Measurements from ENCODE around the gene PGRMC1.
"Not testable (repeated sequence)": the region's sequence is repeated elsewhere in the genome, so short reads cannot be mapped to it uniquely, and the experiment has no call there.

The PGRMC1 gene

GRCh38 chrX:119249891-119250290 is 13.8 kb downstream of the PGRMC1 start:
- H3K4me3 ChIP-seq (ENCODE audit: low read depth, low read length), result no peak overlapping the region
- no peak for TF ChIP-seq POLR2A (IDR thresholded peaks at IDR 0.05; ENCODE audit: extremely low read depth, insufficient read length)
- no peak for TF ChIP-seq MYC (IDR thresholded peaks at IDR 0.05; ENCODE audit: low read depth, low read length)
- TF ChIP-seq, protein P1, sequence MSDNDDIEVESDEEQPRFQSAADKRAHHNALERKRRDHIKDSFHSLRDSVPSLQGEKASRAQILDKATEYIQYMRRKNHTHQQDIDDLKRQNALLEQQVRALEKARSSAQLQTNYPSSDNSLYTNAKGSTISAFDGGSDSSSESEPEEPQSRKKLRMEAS (IDR thresholded peaks at IDR 0.05; ENCODE audit: low read depth, low read length), result no peak
- TF ChIP-seq, protein P2, sequence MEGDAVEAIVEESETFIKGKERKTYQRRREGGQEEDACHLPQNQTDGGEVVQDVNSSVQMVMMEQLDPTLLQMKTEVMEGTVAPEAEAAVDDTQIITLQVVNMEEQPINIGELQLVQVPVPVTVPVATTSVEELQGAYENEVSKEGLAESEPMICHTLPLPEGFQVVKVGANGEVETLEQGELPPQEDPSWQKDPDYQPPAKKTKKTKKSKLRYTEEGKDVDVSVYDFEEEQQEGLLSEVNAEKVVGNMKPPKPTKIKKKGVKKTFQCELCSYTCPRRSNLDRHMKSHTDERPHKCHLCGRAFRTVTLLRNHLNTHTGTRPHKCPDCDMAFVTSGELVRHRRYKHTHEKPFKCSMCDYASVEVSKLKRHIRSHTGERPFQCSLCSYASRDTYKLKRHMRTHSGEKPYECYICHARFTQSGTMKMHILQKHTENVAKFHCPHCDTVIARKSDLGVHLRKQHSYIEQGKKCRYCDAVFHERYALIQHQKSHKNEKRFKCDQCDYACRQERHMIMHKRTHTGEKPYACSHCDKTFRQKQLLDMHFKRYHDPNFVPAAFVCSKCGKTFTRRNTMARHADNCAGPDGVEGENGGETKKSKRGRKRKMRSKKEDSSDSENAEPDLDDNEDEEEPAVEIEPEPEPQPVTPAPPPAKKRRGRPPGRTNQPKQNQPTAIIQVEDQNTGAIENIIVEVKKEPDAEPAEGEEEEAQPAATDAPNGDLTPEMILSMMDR (IDR thresholded peaks at IDR 0.05; ENCODE audit: low read depth, low read length), result no peak
- no peak for DNase-seq (ENCODE audit: low read depth)

DNA sequence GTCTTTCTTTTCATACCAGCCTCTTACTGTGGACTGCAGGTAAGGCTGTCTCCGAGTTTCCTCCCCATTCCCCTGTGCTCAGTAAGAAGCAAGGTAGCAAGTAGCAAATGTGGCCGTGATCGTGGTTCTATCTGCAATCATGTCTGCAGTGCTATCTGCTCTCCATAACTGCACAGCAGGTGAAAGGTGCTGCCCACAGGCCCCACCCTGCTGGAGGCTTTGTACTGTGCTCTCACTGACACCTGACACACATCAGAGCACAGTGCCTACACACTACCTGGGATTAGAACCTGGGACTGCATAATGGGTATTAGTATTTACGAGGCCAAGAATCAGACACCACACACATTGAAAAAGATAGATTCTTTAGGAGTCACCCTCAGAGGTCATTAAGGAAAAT is 15.3 kb downstream of the PGRMC1 start:
- no peak for TF ChIP-seq MYC (IDR thresholded peaks at IDR 0.05; ENCODE audit: low read depth, low read length)
- TF ChIP-seq POLR2A (IDR thresholded peaks at IDR 0.05; ENCODE audit: extremely low read depth, insufficient read length), result no peak
- TF ChIP-seq, protein P2 (IDR thresholded peaks at IDR 0.05; ENCODE audit: low read depth, low read length), result no peak
- TF ChIP-seq, protein P1 (IDR thresholded peaks at IDR 0.05; ENCODE audit: low read depth, low read length), result no peak
- no peak overlapping the region for H3K4me3 ChIP-seq (ENCODE audit: low read depth, low read length)
- no peak for DNase-seq (ENCODE audit: low read depth)

DNA sequence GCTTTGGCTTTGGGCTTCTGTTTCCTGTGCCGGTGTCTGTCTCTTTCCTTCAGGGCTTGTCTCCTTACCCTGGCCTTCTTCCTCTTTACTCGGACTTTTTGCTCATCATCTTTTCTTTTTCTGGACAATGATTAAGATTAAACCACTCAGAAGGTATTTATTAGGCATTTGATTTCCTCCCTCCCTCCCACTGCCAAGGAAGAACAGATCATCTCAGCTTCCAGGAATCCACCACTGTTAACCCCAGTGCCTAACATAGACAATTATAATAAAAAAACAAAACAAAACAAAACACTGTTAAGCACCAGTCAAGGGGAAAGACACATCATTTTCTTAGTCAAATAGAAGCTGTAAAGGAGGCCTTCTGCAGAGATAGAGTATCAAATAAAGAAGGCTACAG is 16.6 kb downstream of the PGRMC1 start:
- H3K4me3 ChIP-seq (ENCODE audit: low read depth, low read length), result no peak overlapping the region
- DNase-seq (ENCODE audit: low read depth), result no peak
- TF ChIP-seq, protein P2 (IDR thresholded peaks at IDR 0.05; ENCODE audit: low read depth, low read length), result no peak
- TF ChIP-seq MYC (IDR thresholded peaks at IDR 0.05; ENCODE audit: low read depth, low read length) (no peak), POLR2A (IDR thresholded peaks at IDR 0.05; ENCODE audit: extremely low read depth, insufficient read length) (no peak)
- TF ChIP-seq, protein P1 (IDR thresholded peaks at IDR 0.05; ENCODE audit: low read depth, low read length), result no peak

- no peak overlapping the region for H3K4me3 ChIP-seq (ENCODE audit: low read depth, low read length)
- peak; percentile 27 for DNase-seq (ENCODE audit: low read depth)
- TF ChIP-seq, protein P2 (IDR thresholded peaks at IDR 0.05; ENCODE audit: low read depth, low read length), result peak; percentile 74
- no peak for TF ChIP-seq POLR2A (IDR thresholded peaks at IDR 0.05; ENCODE audit: extremely low read depth, insufficient read length)
Measured at GRCh38 chrX:119266364-119266995, 30.4 kb downstream of the PGRMC1 start.

- not testable (repeated sequence) for H3K4me3 ChIP-seq (ENCODE audit: low read depth, low read length); DNase-seq (ENCODE audit: low read depth)
Measured at GRCh38 chrX:119267115-119267514, 31.0 kb downstream of the PGRMC1 start.

DNA sequence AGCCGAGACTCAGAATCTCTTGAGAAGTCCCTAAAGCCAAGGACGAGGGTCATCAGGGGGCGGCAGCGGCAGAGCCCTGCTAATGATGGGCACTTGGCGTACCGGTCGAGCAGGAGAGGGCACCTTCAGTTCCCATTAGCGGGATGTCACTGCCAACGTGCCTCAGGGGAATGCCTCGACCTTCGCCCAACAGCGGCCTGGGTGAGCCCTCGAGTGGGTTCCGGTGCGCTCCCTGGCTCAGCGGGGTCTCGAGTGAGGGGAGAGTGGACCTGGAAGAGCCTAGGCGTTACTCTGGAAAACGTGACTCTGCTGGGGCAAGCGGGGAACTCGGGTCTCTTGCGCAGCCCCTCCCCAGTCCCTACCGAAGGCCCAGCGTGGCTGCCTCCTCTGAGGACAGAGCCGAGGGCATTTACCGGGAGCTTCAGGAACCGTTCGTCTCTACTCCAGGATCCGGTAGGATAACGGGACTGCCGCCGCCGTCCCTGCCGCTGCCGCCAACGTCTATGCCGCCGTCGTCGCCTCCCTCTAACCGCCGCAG is 36.9 kb downstream of the PGRMC1 start:
- no peak for DNase-seq (ENCODE audit: low read depth)
- no peak overlapping the region for H3K4me3 ChIP-seq (ENCODE audit: low read depth, low read length)
- TF ChIP-seq, protein P2 (IDR thresholded peaks at IDR 0.05; ENCODE audit: low read depth, low read length), result no peak
- TF ChIP-seq, protein P1 (IDR thresholded peaks at IDR 0.05; ENCODE audit: low read depth, low read length), result no peak
- TF ChIP-seq POLR2A (IDR thresholded peaks at IDR 0.05; ENCODE audit: extremely low read depth, insufficient read length) (no peak), MYC (IDR thresholded peaks at IDR 0.05; ENCODE audit: low read depth, low read length) (no peak)

Data from NB4 (cell line).